DND-41 (cell line): ENCODE measurements around the gene CENPO.

Source experiments
- ATAC-seq: fragments of 200-7000 bp; cut with Tn5 transposase; 3 replicates; pipeline ENCODE4 v1.9.1; 2021; ENCODE audit warnings: low read depth; ENCODE audit not compliant: insufficient read depth
- DNase-seq: peaks from one replicate; pipeline ENCODE4 v3.0.0-alpha.2; 2020
- H2AFZ ChIP-seq: 2 replicates; pipeline ENCODE4 v1.6.0; 2012; ENCODE audit warnings: low read depth, low read length
- H3K27ac ChIP-seq: 2 replicates; pipeline ENCODE4 v1.5.1; 2012; ENCODE audit warnings: low read length, inconsistent platforms
- H3K27me3 ChIP-seq: fragments of 200-600 bp; sonication (generic); 2 replicates; pipeline ENCODE4 v1.6.0; 2012; ENCODE audit warnings: low read length, mild to moderate bottlenecking, inconsistent platforms; ENCODE audit not compliant: insufficient read depth, poor library complexity
- H3K36me3 ChIP-seq: 2 replicates; pipeline ENCODE4 v1.5.1; 2012; ENCODE audit warnings: low read length, inconsistent platforms; ENCODE audit not compliant: insufficient read depth
- H3K4me1 ChIP-seq: 2 replicates; pipeline ENCODE4 v1.5.1; 2012; ENCODE audit warnings: mild to moderate bottlenecking, low read length; ENCODE audit not compliant: insufficient read depth
- H3K4me2 ChIP-seq: 2 replicates; pipeline ENCODE4 v1.6.0; 2012; ENCODE audit warnings: mild to moderate bottlenecking, moderate library complexity, low read length, inconsistent platforms; ENCODE audit not compliant: insufficient read depth
- H3K4me3 ChIP-seq, 2 experiments: fragments of 200-600 bp in 1 of 2; shearing (Covaris generic) in 1 of 2; 2 replicates each; pipeline ENCODE4 v1.5.1; 2012 to 2016; ENCODE audit warnings: inconsistent platforms in 2 of 2, low read length in 2 of 2, mild to moderate bottlenecking in 2 of 2, low read depth in 1 of 2, moderate library complexity in 1 of 2
- H3K79me2 ChIP-seq: 2 replicates; pipeline ENCODE4 v1.6.0; 2012; ENCODE audit warnings: low read length, inconsistent platforms; ENCODE audit not compliant: insufficient read depth
- H3K9ac ChIP-seq: 2 replicates; pipeline ENCODE4 v1.6.0; 2012; ENCODE audit warnings: low read depth, mild to moderate bottlenecking, inconsistent platforms, low read length, moderate library complexity
- H3K9me3 ChIP-seq: 2 replicates; pipeline ENCODE4 v1.5.1; 2012; ENCODE audit warnings: low read length, moderate library complexity, mild to moderate bottlenecking, inconsistent platforms; ENCODE audit not compliant: insufficient read depth, severe bottlenecking
- H4K20me1 ChIP-seq: 2 replicates; pipeline ENCODE4 v1.6.0; 2012; ENCODE audit warnings: low read length; ENCODE audit not compliant: insufficient read depth
- CTCF ChIP-seq: IDR thresholded peaks from 2 replicates; pipeline ENCODE4 v1.5.1; 2012; ENCODE audit warnings: borderline replicate concordance, low read length, moderate library complexity, mild to moderate bottlenecking; ENCODE audit not compliant: poor library complexity, severe bottlenecking; ENCODE audit errors: extremely low read depth
- EZH2 ChIP-seq: IDR thresholded peaks from 3 replicates; pipeline ENCODE4 v1.6.1; 2012; ENCODE audit warnings: borderline replicate concordance, low read depth, mild to moderate bottlenecking, moderate library complexity, low read length, inconsistent platforms; ENCODE audit not compliant: severe bottlenecking

Gene CENPO

DNA sequence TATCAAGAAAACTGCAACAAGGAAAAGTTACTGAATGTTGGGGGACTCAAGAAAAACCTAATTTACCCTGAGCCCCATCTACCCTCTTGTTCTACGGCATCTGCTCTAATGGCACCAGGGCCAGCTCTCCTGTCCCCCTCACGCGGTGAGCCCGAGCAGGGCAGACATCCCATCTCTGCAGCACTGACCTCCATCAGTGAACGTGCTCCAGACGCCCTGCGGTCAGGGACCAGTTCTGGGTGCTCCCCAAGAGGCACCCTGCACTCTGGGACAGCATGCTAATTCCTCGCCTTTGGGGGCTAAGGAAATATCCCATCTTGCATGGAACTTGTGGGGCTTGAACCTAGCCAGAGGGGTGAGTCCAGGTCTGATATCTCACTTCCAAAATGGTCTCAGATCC is 43.0 kb downstream of the CENPO start:
- Histone ChIP-seq H3K9me3 (no peaks in the 10 kb centered on the region), H3K36me3 (peaks cover 81% of the 10 kb centered on the region), H3K4me1 (no peaks in the 10 kb centered on the region), H3K9ac (no peak overlapping the region), H3K79me2 (no peaks in the 10 kb centered on the region), H3K4me2 (no peak overlapping the region), H2AFZ (no peak overlapping the region), H3K27ac (no peak overlapping the region), H3K27me3 (no peaks in the 10 kb centered on the region), H3K4me3 (no peak overlapping the region), H4K20me1 (peaks cover 4% of the 10 kb centered on the region)
- DNase-seq: no peak
- TF ChIP-seq EZH2 (no peak), CTCF (no peak)
- ATAC-seq: no peak

DNA sequence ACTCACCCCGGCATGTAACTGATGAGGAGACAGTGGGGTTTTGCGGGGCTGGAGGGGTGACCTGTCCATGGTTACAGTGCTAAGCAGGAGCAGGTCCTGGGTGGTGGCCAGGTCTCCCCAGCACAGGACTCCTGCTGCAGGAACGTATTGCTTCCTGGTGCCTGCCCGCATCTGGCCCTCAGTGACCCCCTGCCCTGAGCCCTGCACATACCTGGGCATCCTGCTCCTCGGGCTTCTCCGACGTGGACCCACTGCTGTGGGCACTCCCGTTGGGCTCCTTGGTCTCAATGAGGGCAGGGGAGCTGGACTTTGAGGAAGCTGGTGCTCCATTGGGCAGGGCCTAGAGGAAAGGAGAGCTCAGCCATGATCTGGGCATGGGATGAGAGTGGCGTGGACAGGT is 43.5 kb downstream of the CENPO start:
- no peak overlapping the region for H3K27ac ChIP-seq
- no peaks in the 10 kb centered on the region for H3K79me2 ChIP-seq
- no peak overlapping the region for H2AFZ ChIP-seq
- H3K9ac ChIP-seq: no peak overlapping the region
- TF ChIP-seq EZH2: no peak
- TF ChIP-seq CTCF: no peak
- H3K36me3 ChIP-seq: peaks cover 83% of the 10 kb centered on the region
- H3K4me1 ChIP-seq: no peaks in the 10 kb centered on the region
- H3K4me3 ChIP-seq: no peak overlapping the region
- no peaks in the 10 kb centered on the region for H3K9me3 ChIP-seq
- ATAC-seq: no peak
- H3K27me3 ChIP-seq: no peaks in the 10 kb centered on the region
- H3K4me2 ChIP-seq: no peak overlapping the region
- no peak for DNase-seq
- peaks cover 7% of the 10 kb centered on the region for H4K20me1 ChIP-seq

DNA sequence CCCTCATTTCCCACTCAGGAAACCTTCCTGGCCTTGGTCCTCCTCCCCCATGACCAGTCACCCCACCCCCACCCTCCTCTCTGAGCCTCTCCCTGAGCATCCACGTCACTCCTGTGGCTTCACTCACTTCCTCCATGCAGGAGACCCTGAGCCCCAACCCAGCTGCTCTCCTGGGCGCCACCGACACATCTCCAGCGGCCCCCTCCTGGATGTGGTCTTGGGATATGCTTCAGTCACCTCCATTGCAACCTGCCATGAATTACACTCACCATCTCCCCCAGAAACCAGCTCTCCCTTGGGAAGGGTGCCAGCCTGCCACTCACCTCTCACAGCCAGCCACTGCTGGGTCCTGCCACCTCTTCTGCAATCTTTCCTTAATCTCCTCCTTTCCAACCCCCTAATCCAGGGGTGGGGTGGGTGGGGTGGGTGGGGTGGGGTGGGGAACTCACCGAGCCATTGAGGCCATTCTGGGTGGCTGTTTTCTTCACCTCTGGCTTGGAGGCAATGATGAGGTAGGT is 44.8 kb downstream of the CENPO start:
- Histone ChIP-seq H3K9ac (no peak overlapping the region), H3K9me3 (no peaks in the 10 kb centered on the region), H3K79me2 (no peaks in the 10 kb centered on the region), H3K4me1 (no peaks in the 10 kb centered on the region), H4K20me1 (peaks cover 4% of the 10 kb centered on the region; the same call in 1 of the 2 replicates), H2AFZ (no peak overlapping the region), H3K27me3 (no peaks in the 10 kb centered on the region), H3K36me3 (peaks cover 86% of the 10 kb centered on the region), H3K4me2 (no peak overlapping the region), H3K4me3 (no peak overlapping the region), H3K27ac (no peak overlapping the region)
- DNase-seq: no peak
- TF ChIP-seq CTCF (no peak), EZH2 (no peak)
- ATAC-seq: no peak

GRCh38 chr2:24838541-24838940 is 45.3 kb downstream of the CENPO start:
- no peak for ATAC-seq
- TF ChIP-seq EZH2 (no peak), CTCF (no peak)
- H3K4me2 ChIP-seq: no peak overlapping the region
- H3K4me1 ChIP-seq: no peaks in the 10 kb centered on the region
- H3K27me3 ChIP-seq: no peaks in the 10 kb centered on the region
- peaks cover 4% of the 10 kb centered on the region; the same call in 1 of the 2 replicates for H4K20me1 ChIP-seq
- H3K4me3 ChIP-seq: no peak overlapping the region
- H3K79me2 ChIP-seq: no peaks in the 10 kb centered on the region
- H3K9me3 ChIP-seq: no peaks in the 10 kb centered on the region
- H3K9ac ChIP-seq: no peak overlapping the region
- no peak overlapping the region for H2AFZ ChIP-seq
- H3K27ac ChIP-seq: no peak overlapping the region
- H3K36me3 ChIP-seq: peaks cover 86% of the 10 kb centered on the region
- DNase-seq: no peak
